CD4-positive, alpha-beta T cell treated with Interleukin-10 for 1 hour (primary cell): ENCODE results near the gene FLG2.
A peak's percentile ranks its signal among the peaks of the same experiment; 100 is the strongest.
"Not testable (repeated sequence)": the region's sequence is repeated elsewhere in the genome, so short reads cannot be mapped to it uniquely, and the experiment has no call there.

Experiments
- DNase-seq: peaks from one replicate; pipeline ENCODE4 v3.0.0-alpha.2; 2020

FLG2 gene

GRCh38 chr1:152359906-152360305, at the start of gene FLG2:
FLG2 (minus strand) TSS chr1:152360006; CDS start chr1:152358884, 1,122 bp downstream.
- no peak for DNase-seq

GRCh38 chr1:152408664-152409063, 48.9 kb upstream of the FLG2 start:
- no peak for DNase-seq

GRCh38 chr1:152398812-152399698, 39.2 kb upstream of the FLG2 start:
- DNase-seq: peak; percentile 26

GRCh38 chr1:152397474-152397873, 37.7 kb upstream of the FLG2 start:
- DNase-seq: no peak

GRCh38 chr1:152394151-152394550, 34.3 kb upstream of the FLG2 start:
- DNase-seq: no peak

- peak; percentile 56 for DNase-seq
Measured at GRCh38 chr1:152392909-152393308, 33.1 kb upstream of the FLG2 start.

- no peak for DNase-seq
Measured at GRCh38 chr1:152388889-152389288, 29.1 kb upstream of the FLG2 start.

- DNase-seq: no peak
Measured at GRCh38 chr1:152386940-152387339, 27.1 kb upstream of the FLG2 start.

GRCh38 chr1:152380932-152381331, 21.1 kb upstream of the FLG2 start:
- DNase-seq: no peak

GRCh38 chr1:152374451-152374850, 14.6 kb upstream of the FLG2 start:
- DNase-seq: no peak

- no peak for DNase-seq
Measured at GRCh38 chr1:152372672-152373071, 12.9 kb upstream of the FLG2 start.

- no peak for DNase-seq
Measured at GRCh38 chr1:152367436-152367835, 7.6 kb upstream of the FLG2 start.

GRCh38 chr1:152356736-152357135, 3.1 kb downstream of the FLG2 start:
- no peak for DNase-seq

- DNase-seq: no peak
Measured at GRCh38 chr1:152349611-152350010, 10.2 kb downstream of the FLG2 start.

GRCh38 chr1:152348447-152348846, 11.4 kb downstream of the FLG2 start:
- no peak for DNase-seq

GRCh38 chr1:152347116-152347728, 12.6 kb downstream of the FLG2 start:
- DNase-seq: peak; percentile 72

GRCh38 chr1:152344438-152344837, 15.4 kb downstream of the FLG2 start:
- no peak for DNase-seq

- DNase-seq: no peak
Measured at GRCh38 chr1:152343006-152343405, 16.8 kb downstream of the FLG2 start.

- DNase-seq: no peak
Measured at GRCh38 chr1:152335399-152335798, 24.4 kb downstream of the FLG2 start.

- no peak for DNase-seq
Measured at GRCh38 chr1:152328801-152329391, 30.9 kb downstream of the FLG2 start.

GRCh38 chr1:152325111-152325510, 34.7 kb downstream of the FLG2 start, which contains the start of gene FLG:
FLG (minus strand) TSS chr1:152325239; CDS start chr1:152315456, 9,783 bp downstream.
- DNase-seq: no peak

- DNase-seq: no peak
Measured at GRCh38 chr1:152313970-152314369, 45.8 kb downstream of the FLG2 start.

- DNase-seq: no peak
Measured at GRCh38 chr1:152313319-152313801, 46.4 kb downstream of the FLG2 start.

- not testable (repeated sequence) for DNase-seq
Measured at GRCh38 chr1:152312169-152312568, 47.6 kb downstream of the FLG2 start.
